ENCODE results near the gene PRPF31. TPM values are rescaled to one million over a fixed set of nuclear protein-coding genes. Genes with fewer than 3 reads are reported as not detected.
"Not testable (repeated sequence)": the region's sequence is repeated elsewhere in the genome, so short reads cannot be mapped to it uniquely, and the experiment has no call there.

Gene PRPF31
- total RNA-seq, 1 donor from 2014 or later: 44.4 TPM

DNA sequence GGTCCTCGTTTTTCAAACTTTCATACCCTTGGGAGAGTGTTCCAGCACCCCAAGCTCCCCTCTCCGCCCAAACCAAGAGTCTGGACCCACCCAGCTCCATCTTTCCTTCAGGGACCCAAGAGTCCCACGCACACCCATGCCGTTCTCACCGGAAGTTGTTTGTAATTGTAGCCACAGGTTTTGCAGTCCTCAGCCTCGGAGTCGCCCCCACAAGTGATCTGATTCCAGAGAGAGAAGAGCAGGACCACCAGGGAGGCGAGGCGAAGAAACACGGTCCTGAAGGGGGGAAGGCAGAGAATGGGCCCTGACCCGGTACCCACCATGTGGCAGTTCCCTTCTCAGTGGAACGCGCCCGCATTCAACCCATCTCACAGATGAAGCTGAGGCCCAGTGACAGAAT is 47.3 kb downstream of the PRPF31 start:
- intact Hi-C loops (cut with DNase I): no loop called here
- peaks cover 56% of the 10 kb centered on the region for H3K4me1 ChIP-seq
- H3K4me3 ChIP-seq: peak overlapping the region; percentile 43 to 46

DNA sequence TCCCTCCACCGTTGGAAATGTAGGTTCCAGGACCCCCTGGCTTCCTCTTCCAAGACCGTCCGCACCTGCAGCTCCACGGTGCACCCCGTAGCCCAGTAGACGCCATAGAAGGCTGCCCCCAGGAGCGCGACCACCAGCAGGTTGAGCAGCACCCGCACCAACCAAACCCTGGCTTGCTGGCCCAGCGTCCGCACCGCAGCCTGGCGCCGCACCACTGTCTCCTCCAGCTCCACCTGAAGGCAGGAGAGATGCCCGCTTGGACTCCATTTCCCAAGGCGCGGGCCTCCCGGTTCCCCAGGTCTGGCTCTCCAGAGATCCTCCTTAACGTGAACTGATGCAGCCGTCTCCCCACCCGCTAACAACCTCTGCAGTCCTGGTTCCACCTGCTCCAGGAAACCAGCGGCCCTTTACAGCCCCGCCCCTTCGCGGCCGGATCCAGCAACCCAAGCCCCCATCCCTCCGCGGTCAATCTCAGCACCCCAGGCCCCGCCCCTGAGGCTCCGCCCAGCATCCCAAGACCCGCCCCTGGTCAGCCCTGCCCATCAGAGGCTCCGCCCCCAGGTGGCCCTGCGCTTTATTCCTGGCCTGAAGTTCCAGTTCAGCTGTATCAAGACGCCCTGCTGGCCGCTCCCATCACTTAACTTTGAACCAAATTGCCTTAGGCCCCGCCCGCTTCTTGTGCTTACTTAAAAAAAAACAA is 49.0 kb downstream of the PRPF31 start:
- H3K9me3 ChIP-seq: no peaks in the 10 kb centered on the region
- no peaks in the 10 kb centered on the region for H3K27me3 ChIP-seq
- H3K4me3 ChIP-seq: no peak overlapping the region
- no peak overlapping the region for H3K27ac ChIP-seq
- H3K4me1 ChIP-seq: peaks cover 47% of the 10 kb centered on the region
- intact Hi-C loops (cut with DNase I): no loop called here
- H3K36me3 ChIP-seq: no peaks in the 10 kb centered on the region
- DNase-seq (ENCODE audit: extremely low spot score in 2 of 2): no peak
- TF ChIP-seq, protein P1, sequence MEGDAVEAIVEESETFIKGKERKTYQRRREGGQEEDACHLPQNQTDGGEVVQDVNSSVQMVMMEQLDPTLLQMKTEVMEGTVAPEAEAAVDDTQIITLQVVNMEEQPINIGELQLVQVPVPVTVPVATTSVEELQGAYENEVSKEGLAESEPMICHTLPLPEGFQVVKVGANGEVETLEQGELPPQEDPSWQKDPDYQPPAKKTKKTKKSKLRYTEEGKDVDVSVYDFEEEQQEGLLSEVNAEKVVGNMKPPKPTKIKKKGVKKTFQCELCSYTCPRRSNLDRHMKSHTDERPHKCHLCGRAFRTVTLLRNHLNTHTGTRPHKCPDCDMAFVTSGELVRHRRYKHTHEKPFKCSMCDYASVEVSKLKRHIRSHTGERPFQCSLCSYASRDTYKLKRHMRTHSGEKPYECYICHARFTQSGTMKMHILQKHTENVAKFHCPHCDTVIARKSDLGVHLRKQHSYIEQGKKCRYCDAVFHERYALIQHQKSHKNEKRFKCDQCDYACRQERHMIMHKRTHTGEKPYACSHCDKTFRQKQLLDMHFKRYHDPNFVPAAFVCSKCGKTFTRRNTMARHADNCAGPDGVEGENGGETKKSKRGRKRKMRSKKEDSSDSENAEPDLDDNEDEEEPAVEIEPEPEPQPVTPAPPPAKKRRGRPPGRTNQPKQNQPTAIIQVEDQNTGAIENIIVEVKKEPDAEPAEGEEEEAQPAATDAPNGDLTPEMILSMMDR (IDR thresholded peaks at IDR 0.05): no peak
- TF ChIP-seq POLR2AphosphoS5 (IDR thresholded peaks at IDR 0.05; ENCODE audit: insufficient read depth in 1 of 2, low read depth in 1 of 2): no peak
- no peak for TF ChIP-seq POLR2A (IDR thresholded peaks at IDR 0.05)

More for the DNA sequence above, 47.3 kb downstream of the PRPF31 start:
- no peaks in the 10 kb centered on the region for H3K27me3 ChIP-seq
- H3K9me3 ChIP-seq: no peaks in the 10 kb centered on the region
- TF ChIP-seq POLR2A (IDR thresholded peaks at IDR 0.05): no peak
- H3K27ac ChIP-seq: no peak overlapping the region
- peaks cover 0 to 3% of the 10 kb centered on the region in 2 donors for H3K36me3 ChIP-seq
- DNase-seq (ENCODE audit: extremely low spot score in 2 of 2): no peak

DNA sequence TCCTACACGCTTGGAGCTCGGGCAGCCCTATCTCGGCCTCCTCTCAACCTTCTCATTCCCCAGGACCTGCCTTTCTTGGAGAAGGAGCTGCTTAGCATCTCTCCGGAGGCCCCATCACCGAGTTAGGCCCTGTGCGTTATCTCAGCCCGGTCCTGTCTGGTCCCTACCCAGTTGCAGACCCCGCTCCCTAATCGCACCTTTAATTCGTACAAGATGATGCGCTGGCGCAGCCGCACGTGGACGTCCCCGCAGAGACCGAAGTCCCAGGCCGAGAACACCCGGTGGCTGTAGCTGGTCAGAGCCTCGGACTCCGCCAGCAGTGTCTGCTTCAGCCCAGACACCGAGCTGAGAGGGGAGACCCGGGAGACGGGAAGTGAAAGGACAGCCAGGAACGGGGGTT is 49.7 kb downstream of the PRPF31 start:
- Histone ChIP-seq H3K27me3 (no peaks in the 10 kb centered on the region), H3K9me3 (no peaks in the 10 kb centered on the region), H3K4me3 (no peak overlapping the region), H3K27ac (no peak overlapping the region), H3K36me3 (no peaks in the 10 kb centered on the region), H3K4me1 (peaks cover 45% of the 10 kb centered on the region)
- DNase-seq (ENCODE audit: extremely low spot score in 2 of 2): no peak
- TF ChIP-seq POLR2A (IDR thresholded peaks at IDR 0.05): no peak
- TF ChIP-seq, protein P1 (IDR thresholded peaks at IDR 0.05): no peak
- TF ChIP-seq POLR2AphosphoS5 (IDR thresholded peaks at IDR 0.05; ENCODE audit: insufficient read depth in 1 of 2, low read depth in 1 of 2): no peak
- intact Hi-C loops (cut with DNase I): no loop called here

- Histone ChIP-seq H3K27me3 (no peaks in the 10 kb centered on the region), H3K4me3 (no peak overlapping the region), H3K36me3 (no peaks in the 10 kb centered on the region), H3K27ac (no peak overlapping the region), H3K9me3 (no peaks in the 10 kb centered on the region), H3K4me1 (peaks cover 19% of the 10 kb centered on the region)
- intact Hi-C loops (cut with DNase I): loop anchor here (2.0 kb wide), 1 partner anchor 62 kb away; no protein-coding TSS in a partner anchor
- DNase-seq (ENCODE audit: extremely low spot score in 2 of 2): no peak
- TF ChIP-seq, protein P1 (IDR thresholded peaks at IDR 0.05): peak; percentile 56 to 71 (median 68)
- no peak for TF ChIP-seq POLR2AphosphoS5 (IDR thresholded peaks at IDR 0.05; ENCODE audit: insufficient read depth in 1 of 2, low read depth in 1 of 2)
Measured at GRCh38 chr19:54168174-54168917, 52.8 kb downstream of the PRPF31 start.

DNA sequence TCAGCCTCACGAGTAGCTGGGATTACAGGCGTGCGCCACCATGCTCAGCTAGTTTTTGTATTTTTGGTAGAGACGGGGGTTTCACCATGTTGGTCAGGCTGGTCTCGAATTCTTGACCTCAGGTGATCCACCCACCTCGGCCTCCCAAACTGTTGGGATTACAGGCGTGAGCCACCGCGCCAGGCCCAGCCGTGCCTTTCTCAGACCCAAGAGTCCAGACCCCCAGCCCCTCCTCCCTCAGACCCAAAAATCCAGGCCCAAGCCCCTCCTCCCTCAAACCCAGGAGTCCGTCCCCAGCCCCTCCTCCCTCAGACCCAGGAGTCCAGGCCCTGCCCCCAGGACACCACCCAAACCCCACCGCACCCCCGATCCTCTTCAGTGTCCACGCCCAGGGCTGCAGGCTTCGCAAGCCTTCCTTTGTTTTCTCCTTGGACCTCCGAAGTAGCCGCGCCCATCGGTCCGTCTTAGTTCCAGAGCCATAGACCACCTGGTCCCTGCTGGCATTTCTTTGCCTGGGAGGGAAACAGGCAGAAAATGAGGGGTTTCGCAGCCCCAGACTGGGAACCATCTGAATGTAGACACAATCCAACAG is 53.7 kb downstream of the PRPF31 start:
- DNase-seq (ENCODE audit: extremely low spot score in 2 of 2): no peak
- intact Hi-C loops (cut with DNase I): loop anchor here (2.0 kb wide), 1 partner anchor 62 kb away; no protein-coding TSS in a partner anchor
- Histone ChIP-seq H3K27ac (no peak overlapping the region), H3K36me3 (no peaks in the 10 kb centered on the region), H3K27me3 (no peaks in the 10 kb centered on the region), H3K9me3 (no peaks in the 10 kb centered on the region), H3K4me1 (peaks cover 19% of the 10 kb centered on the region), H3K4me3 (no peak overlapping the region)
- no peak for TF ChIP-seq POLR2A (IDR thresholded peaks at IDR 0.05)

DNA sequence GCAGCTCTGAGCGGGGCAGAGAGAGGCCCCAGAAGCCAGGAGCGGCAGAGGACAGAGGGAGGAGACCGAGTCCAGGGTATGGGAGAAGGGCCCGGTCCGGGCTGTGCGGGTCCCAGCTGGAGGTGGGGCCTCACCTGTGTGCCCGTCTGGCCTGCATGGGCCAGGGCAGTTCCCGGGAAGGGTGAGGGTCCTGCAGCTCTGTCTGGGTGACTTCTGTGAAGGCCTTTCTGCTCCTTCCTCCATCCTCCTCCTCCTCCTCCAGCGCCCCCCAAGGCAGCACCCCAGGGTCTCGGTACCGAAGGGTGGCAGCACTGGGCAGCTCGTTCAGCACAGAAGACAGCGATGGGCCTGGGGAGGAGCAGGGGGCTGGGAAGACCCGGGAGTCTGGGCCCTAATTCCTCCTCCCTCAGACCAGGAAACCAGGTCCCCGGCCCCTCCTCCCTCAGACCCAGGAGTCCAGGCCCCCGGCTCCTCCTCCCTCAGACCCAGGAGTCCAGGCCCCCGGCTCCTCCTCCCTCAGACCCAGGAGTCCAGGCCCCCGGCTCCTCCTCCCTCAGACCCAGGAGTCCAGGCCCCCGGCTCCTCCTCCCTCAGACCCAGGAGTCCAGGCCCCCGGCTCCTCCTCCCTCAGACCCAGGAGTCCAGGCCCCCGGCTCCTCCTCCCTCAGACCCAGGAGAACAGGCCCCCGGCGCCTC is 56.3 kb downstream of the PRPF31 start:
- DNase-seq (ENCODE audit: extremely low spot score in 2 of 2); H3K9me3 ChIP-seq; H3K36me3 ChIP-seq; H3K27ac ChIP-seq; H3K4me3 ChIP-seq; intact Hi-C loops (cut with DNase I); H3K27me3 ChIP-seq: not testable (repeated sequence)
- H3K4me1 ChIP-seq: peaks cover 12% of the 10 kb centered on the region
